ENCODE data around the gene ECE1. TPM values are rescaled to one million over a fixed set of nuclear protein-coding genes. Genes with fewer than 3 reads are reported as not detected.
"Not testable (repeated sequence)": the region's sequence is repeated elsewhere in the genome, so short reads cannot be mapped to it uniquely, and the experiment has no call there.

Gene ECE1
- total RNA-seq, 1 experiment from 2014 or later, result 46.4 TPM

DNA sequence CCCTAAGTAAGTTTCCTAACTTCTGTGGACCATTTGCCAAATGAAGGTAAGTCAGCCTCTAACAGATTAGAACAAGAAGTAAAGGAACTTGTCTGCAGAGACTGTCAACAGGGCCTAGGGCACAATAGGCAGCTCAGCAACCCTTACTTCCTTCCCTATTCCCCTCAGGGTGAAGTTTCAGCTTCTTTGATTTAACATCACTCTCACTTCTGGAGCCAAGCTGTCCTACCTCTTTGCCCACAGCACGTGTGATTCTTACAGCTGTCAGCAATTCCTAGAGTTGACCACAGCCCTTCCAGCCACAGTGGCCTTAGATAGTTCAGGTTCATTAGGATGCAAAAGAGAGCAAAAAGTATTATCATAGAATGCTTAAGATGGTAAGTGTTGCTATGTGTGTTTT, 106.0 kb downstream of the ECE1 start:
- peaks cover 14% of the 10 kb centered on the region for H3K27me3 ChIP-seq (ENCODE audit: control insufficient read depth, insufficient read depth, low read length)
- H3K36me3 ChIP-seq (replicated peaks; ENCODE audit: control insufficient read depth, insufficient read depth, low read length), result no peaks in the 10 kb centered on the region
- no peak overlapping the region for H3K4me3 ChIP-seq (ENCODE audit: insufficient read depth, low read depth, low read length)

DNA sequence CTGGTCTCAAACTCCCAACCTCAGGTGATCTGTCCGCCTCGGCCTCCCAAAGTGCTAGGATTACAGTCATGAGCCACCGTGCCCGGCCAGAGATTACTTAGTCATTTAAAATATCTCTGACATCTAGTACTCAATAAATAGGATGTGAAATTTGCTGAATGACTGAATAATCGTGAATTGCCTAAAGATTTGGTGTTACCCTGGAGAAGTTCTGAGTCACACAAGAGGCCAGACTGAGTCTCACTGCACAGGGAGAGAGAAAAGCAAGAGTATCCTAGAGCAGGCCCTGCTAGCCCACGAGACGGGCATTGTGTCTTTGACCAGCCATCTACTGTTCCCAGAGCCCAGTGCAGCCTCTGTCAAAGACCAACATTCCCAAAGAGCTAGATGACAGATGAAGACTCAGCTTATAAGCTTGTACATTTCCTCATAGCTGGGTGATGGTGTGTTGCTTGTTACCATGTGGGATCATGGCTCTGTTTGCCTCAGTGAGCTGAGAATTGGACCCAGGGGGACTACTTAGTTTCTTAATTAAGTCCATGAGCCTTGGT, 108.0 kb downstream of the ECE1 start:
- no peak overlapping the region for H3K4me3 ChIP-seq (ENCODE audit: insufficient read depth, low read depth, low read length)
- peaks cover 2% of the 10 kb centered on the region; the same call in 1 of the 2 replicates for H3K27me3 ChIP-seq (ENCODE audit: control insufficient read depth, insufficient read depth, low read length)
- no peak for DNase-seq
- no peaks in the 10 kb centered on the region for H3K36me3 ChIP-seq (replicated peaks; ENCODE audit: control insufficient read depth, insufficient read depth, low read length)

More for the DNA sequence above, 106.0 kb downstream of the ECE1 start:
- no peak for DNase-seq

DNA sequence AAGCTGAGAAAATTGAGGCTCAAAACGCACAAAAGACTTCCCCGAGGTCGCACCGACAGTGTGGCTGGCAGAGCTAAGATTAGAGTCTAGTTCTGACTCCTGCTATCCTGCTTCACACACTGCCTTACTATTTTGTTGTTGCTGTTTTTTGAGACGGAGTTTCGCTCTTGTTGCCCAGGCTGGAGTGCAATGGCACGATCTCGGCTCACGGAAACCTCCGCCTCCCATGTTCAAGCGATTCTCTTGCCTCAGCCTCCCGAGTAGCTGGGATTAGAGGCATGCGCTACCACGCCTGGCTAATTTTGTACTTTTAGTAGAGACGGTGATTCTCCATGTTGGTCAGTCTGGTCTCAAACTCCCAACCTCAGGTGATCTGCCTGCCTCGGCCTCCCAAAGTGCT, 112.0 kb downstream of the ECE1 start:
- not testable (repeated sequence) for H3K36me3 ChIP-seq (replicated peaks; ENCODE audit: control insufficient read depth, insufficient read depth, low read length); H3K4me3 ChIP-seq (ENCODE audit: insufficient read depth, low read depth, low read length); H3K27me3 ChIP-seq (ENCODE audit: control insufficient read depth, insufficient read depth, low read length); DNase-seq

DNA sequence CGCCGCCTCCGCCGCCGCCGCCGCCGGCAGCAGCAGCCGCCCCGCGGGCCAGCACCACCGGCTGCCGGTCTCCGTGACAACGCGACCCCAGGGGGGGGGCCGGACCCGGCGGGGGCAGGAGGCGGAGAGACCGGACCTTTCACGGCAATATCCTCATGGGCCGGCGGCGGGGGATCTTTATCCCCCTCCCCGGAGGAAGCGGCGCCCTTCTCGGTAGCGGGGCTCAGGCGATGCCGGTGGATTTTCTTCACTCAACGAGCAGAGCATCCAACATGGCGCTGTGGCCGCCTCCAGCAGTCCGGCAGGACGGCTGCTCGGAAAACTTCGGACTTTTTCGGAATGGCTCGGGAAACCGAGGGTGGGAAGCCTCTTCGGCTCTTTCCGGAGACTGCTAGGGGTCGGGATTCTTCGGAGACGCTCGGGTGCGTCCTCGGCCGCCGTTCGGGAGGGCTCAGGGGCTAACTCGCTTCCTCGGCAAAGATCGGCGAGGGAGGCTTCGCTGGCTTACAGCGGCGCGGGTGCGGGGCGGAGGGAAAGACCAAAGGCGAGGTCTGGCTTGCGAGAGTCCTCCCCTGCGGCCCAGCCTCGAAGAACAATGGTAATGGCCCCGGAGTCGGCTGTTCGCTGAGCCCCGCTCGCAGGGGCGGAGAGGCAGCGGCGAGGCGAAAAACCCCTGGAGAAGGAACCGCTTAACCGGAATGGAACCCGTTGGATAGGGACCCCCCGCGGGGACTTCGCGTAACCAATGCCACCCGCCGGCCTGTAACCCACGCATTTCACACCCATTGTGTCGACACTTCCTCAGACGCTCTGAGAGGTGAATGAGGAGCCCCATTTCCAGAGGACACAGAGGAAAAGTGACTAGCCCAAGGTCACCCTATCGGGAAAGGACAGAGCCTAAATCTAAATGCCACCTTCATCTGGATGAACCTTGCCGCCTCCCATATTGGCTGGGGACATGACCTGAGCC, 113.4 kb downstream of the ECE1 start, which contains the start of gene EIF4G3:
TSS of gene EIF4G3 (minus strand) at position 312 of the 970 bp plus-strand sequence. CDS start 174,155 bp downstream, outside the sequence.
- H3K36me3 ChIP-seq (replicated peaks; ENCODE audit: control insufficient read depth, insufficient read depth, low read length), result no peaks in the 10 kb centered on the region; the same call in 1 of the 2 replicates
- peak within 1 kb of the TSS; percentile 91 for H3K4me3 ChIP-seq (ENCODE audit: insufficient read depth, low read depth, low read length)
- peaks cover 2% of the 10 kb centered on the region; the same call in 1 of the 2 replicates for H3K27me3 ChIP-seq (ENCODE audit: control insufficient read depth, insufficient read depth, low read length)
- DNase-seq, result peak; percentile 94

DNA sequence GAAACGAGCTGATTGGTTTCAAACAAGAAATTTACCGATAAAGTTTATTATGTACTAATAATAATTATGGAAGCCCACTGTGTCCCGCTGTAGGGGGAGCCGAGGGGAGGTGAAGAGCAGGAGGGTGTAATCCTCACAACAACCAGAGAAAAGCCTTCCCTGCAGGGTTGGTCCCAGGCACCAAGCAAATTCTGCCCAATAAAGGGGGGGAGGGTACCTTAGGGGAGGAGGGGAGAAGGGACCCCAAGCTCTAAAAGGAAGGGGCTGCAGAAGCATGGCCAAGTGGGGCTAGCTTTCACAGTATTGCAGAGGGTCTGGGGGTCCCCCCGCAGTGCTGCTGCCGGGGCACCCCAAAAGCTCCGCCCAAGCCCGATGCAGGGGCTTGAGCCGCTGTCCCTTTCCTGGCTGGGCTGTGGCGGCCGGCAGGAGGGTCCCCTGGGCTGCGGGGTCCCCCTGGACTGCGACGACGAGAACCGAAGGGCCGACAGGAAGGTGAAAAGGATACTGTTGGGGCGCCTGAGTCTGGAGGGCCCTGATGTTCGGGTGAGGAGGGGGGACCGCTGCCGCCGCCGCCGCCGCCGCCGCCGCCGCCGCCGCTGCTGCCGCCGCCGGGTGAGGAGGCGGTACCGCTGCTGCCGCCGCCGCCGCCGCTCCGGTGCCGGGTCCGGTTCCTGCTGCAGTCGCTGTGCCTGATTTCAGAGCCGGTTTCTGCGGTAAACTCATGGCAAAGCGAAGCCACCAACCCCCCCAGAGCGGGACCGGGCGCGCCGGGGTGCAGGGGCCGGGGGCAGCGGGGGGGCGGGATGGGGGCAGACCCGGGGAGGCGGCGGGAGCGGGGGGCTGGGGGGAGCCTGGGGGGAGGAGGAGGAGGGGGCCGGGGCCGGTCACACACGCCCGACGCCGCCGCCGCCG, 114.3 kb downstream of the ECE1 start:
- Histone ChIP-seq H3K36me3 (replicated peaks; ENCODE audit: control insufficient read depth, insufficient read depth, low read length) (peaks cover 2% of the 10 kb centered on the region), H3K4me3 (ENCODE audit: insufficient read depth, low read depth, low read length) (peak overlapping the region; percentile 91), H3K27me3 (ENCODE audit: control insufficient read depth, insufficient read depth, low read length) (peaks cover 2% of the 10 kb centered on the region; the same call in 1 of the 2 replicates)
- DNase-seq, result peak; percentile 72

DNA sequence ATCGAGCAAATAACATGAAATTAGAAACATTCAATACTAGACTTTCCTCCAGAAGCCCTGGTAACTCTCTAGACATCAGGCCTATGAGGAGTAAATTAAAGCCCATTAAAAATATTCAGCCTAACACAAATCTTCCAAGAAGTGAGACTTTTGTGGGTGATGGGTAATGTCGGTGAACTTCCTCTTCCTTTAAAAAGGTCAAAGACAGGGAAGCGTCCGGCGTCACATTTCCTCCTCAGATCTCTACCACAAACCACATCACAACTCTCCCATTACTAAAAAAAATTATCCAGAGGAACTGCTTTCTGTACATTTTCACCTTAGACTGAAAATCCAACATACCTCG, 115.0 kb downstream of the ECE1 start:
- peak overlapping the region; percentile 91 for H3K4me3 ChIP-seq (ENCODE audit: insufficient read depth, low read depth, low read length)
- H3K36me3 ChIP-seq (replicated peaks; ENCODE audit: control insufficient read depth, insufficient read depth, low read length), result peaks cover 2% of the 10 kb centered on the region
- H3K27me3 ChIP-seq (ENCODE audit: control insufficient read depth, insufficient read depth, low read length), result peaks cover 2% of the 10 kb centered on the region; the same call in 1 of the 2 replicates
- no peak for DNase-seq

DNA sequence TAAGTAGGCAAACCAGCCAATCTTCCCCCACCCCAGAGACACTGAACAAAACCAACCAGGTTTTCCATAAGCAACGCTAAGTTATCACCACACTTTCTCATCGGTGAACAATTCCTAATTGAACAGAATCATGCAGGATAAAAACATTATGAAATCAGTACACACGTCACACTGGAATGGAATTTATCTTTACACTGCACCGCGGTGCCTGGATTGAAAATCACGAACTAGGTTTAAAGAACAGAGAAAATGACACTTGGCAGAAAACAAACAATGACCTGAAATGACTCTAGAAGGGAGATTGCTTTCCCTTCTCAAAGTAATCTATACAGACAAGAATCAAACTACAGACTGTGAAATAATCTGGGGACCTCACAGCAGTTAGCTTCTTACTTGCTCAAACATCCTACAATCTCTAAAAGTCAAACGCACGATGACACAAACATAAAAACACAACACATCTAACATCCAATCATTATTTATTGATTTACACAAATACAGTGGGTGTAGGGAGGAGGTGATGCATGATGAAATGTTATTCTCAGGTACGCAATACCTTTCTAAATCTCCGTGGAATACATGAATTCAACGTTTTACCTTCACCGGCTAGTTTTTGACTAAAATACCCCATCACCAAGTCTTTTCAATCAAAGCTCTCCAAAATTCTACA, 115.5 kb downstream of the ECE1 start:
- no peak for DNase-seq
- H3K27me3 ChIP-seq (ENCODE audit: control insufficient read depth, insufficient read depth, low read length), result peaks cover 2% of the 10 kb centered on the region; the same call in 1 of the 2 replicates
- H3K4me3 ChIP-seq (ENCODE audit: insufficient read depth, low read depth, low read length), result peak overlapping the region; percentile 91
- H3K36me3 ChIP-seq (replicated peaks; ENCODE audit: control insufficient read depth, insufficient read depth, low read length), result peaks cover 2% of the 10 kb centered on the region

DNA sequence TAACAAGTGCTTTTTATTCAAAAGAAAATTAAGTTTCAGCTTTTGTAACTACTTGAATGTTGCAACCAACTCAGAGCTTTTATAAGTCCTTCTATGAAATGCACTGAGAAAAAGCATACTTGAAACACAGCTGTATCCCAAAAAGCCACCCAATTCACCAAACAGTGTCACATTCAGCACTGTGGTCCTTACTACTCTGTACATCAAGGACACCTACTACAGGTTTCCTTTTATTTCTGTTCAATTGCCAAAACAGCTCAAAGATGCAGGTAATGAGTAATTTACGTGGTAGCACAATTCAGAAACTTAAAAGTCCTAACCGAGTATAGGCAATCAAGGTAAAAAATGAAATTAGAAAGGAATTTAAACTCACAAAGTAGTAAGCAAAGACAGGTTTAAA, 116.0 kb downstream of the ECE1 start:
- Histone ChIP-seq H3K36me3 (replicated peaks; ENCODE audit: control insufficient read depth, insufficient read depth, low read length) (peaks cover 3% of the 10 kb centered on the region), H3K4me3 (ENCODE audit: insufficient read depth, low read depth, low read length) (no peak overlapping the region; the same call in 1 of the 2 replicates), H3K27me3 (ENCODE audit: control insufficient read depth, insufficient read depth, low read length) (peaks cover 2% of the 10 kb centered on the region; the same call in 1 of the 2 replicates)
- DNase-seq, result no peak

DNA sequence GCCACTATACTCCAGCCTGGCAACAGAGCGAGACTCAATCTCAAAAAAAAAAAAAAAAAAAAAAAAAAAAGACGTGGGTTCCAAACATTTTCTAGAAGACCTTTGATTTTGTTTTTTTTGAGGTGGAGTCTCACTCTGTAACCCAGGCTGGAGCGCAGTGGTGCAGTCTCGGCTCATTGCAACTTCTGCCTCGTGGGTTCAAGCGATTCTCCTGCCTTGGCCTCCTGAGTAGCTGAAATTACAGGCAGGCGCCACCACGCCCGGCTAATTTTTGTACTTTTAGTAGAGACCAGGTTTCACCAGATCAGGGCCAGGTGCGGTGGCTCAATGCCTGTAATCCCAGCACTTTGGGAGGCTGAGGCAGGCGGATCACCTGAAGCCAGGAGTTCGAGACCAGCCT, 117.2 kb downstream of the ECE1 start:
- H3K27me3 ChIP-seq (ENCODE audit: control insufficient read depth, insufficient read depth, low read length); H3K4me3 ChIP-seq (ENCODE audit: insufficient read depth, low read depth, low read length); DNase-seq; H3K36me3 ChIP-seq (replicated peaks; ENCODE audit: control insufficient read depth, insufficient read depth, low read length): not testable (repeated sequence)

DNA sequence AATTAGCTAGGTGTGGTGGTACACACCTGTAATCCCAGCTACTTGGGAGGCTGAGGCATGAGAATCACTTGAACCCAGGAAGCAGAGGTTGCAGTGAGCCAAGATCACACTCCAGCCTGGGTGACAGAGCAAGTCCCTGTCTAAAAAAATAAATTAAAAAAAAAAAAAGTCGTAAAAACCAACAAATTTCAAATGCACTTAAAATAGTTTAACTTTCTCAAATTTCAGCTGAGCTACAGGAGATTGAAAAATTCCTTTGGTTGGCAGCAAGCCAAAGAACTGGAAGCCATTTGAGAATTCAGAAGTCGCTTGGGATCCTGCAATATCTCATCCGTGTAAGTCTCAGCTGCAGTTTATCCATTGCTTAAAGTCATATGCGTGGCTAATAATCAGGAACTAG, 119.4 kb downstream of the ECE1 start:
- H3K27me3 ChIP-seq (ENCODE audit: control insufficient read depth, insufficient read depth, low read length); DNase-seq; H3K36me3 ChIP-seq (replicated peaks; ENCODE audit: control insufficient read depth, insufficient read depth, low read length); H3K4me3 ChIP-seq (ENCODE audit: insufficient read depth, low read depth, low read length): not testable (repeated sequence)

DNA sequence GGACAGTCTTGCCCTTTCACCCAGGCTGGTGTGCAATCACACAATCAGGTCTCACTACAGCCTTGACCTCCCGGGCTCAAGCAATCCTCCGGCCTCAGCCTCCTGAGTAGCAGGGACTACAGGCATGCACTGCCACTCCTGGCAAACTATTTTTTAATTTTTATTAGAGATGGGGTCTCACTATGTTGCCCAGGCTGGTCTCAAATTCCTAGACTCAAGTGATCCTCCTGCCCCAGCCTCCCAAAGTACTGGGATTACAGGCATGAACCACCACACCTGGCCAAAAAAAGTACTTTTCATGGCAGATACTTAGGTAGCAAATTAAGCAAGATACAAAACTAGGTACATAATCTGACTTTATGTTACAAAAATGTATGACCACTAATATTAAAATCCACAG, 121.8 kb downstream of the ECE1 start:
- no peaks in the 10 kb centered on the region for H3K27me3 ChIP-seq (ENCODE audit: control insufficient read depth, insufficient read depth, low read length)
- DNase-seq, result no peak
- H3K36me3 ChIP-seq (replicated peaks; ENCODE audit: control insufficient read depth, insufficient read depth, low read length), result peaks cover 4% of the 10 kb centered on the region
- H3K4me3 ChIP-seq (ENCODE audit: insufficient read depth, low read depth, low read length), result no peak overlapping the region

Data from H7 (cell line).